ENCODE data around the gene GAA. TPM values are rescaled to one million over a fixed set of nuclear protein-coding genes. Genes with fewer than 3 reads are reported as not detected.

The GAA gene
- total RNA-seq, 1 donor from 2014 or later, result 17.9 TPM

DNA sequence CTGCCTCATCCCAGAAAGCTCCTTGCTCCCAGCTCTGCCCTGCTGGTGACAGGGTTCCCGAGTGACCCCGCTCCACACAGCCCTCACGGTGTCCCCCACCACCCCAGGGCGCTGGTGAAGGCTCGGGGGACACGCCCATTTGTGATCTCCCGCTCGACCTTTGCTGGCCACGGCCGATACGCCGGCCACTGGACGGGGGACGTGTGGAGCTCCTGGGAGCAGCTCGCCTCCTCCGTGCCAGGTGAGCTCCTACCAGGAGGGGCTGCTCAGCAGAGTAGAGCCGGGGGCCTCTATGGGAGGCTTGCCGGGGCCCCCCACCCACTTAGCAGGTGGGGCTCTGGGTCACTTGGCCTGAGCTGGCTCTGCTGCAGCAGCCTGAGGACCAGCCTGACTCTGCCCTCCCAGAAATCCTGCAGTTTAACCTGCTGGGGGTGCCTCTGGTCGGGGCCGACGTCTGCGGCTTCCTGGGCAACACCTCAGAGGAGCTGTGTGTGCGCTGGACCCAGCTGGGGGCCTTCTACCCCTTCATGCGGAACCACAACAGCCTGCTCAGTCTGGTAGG, 11.2 kb downstream of the GAA start:
- H3K9me3 Mint-ChIP-seq, result no peaks in the 10 kb centered on the region
- no peaks in the 10 kb centered on the region for H3K36me3 Mint-ChIP-seq (ENCODE audit: low read depth)
- H3K27me3 Mint-ChIP-seq, result peaks cover 2% of the 10 kb centered on the region
- no peak overlapping the region for H3K4me3 Mint-ChIP-seq
- peaks cover 1% of the 10 kb centered on the region for H3K4me1 Mint-ChIP-seq
- no peak for DNase-seq
- H3K27ac Mint-ChIP-seq, result no peak overlapping the region
- intact Hi-C loops (cut with micrococcal nuclease), result no loop called here

DNA sequence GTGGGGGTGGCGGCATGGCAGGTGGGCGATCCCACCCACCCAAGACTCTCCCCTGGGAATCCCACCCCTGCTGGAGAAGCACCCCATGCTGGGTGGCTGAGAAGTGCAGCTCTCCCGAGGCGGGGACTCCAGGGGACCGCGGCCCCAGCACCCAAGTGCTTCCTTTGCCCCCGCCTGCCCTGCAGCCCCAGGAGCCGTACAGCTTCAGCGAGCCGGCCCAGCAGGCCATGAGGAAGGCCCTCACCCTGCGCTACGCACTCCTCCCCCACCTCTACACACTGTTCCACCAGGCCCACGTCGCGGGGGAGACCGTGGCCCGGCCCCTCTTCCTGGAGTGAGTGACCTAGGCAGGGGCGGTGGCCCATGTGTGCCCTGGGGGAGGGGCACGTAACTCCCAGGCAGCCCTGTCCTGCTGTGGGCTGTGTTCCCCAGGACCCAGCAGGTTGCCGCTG, 11.7 kb downstream of the GAA start:
- intact Hi-C loops (cut with micrococcal nuclease), result no loop called here
- H3K4me1 Mint-ChIP-seq, result peaks cover 1% of the 10 kb centered on the region
- no peaks in the 10 kb centered on the region for H3K9me3 Mint-ChIP-seq
- H3K27me3 Mint-ChIP-seq, result peaks cover 2% of the 10 kb centered on the region
- no peak overlapping the region for H3K4me3 Mint-ChIP-seq
- no peaks in the 10 kb centered on the region for H3K36me3 Mint-ChIP-seq (ENCODE audit: low read depth)
- no peak for DNase-seq
- H3K27ac Mint-ChIP-seq, result no peak overlapping the region

DNA sequence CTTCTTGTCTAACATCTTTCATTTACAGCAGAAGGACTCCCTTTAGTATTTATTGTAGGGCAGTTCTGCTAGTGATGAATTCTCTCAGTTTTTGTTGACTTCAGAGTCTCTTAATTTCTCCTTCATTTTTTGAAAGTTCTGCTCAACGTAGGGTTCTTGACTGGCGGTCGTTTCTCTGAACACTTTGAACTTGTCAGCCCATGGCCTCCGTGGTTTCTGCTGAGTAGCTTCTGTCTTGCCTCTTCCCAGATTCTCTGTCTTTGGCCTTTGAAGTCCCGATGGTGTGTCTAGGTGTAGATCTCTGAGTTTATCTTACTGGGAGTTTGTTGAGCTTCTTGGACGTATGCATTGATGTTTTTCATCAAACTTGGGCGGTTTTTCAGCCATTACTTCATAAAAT, 13.4 kb downstream of the GAA start:
- Mint-ChIP-seq H3K27ac (no peak overlapping the region), H3K4me3 (no peak overlapping the region), H3K4me1 (peaks cover 1% of the 10 kb centered on the region), H3K27me3 (peaks cover 2% of the 10 kb centered on the region), H3K9me3 (no peaks in the 10 kb centered on the region), H3K36me3 (ENCODE audit: low read depth) (no peaks in the 10 kb centered on the region)
- intact Hi-C loops (cut with micrococcal nuclease), result no loop called here
- DNase-seq, result no peak

DNA sequence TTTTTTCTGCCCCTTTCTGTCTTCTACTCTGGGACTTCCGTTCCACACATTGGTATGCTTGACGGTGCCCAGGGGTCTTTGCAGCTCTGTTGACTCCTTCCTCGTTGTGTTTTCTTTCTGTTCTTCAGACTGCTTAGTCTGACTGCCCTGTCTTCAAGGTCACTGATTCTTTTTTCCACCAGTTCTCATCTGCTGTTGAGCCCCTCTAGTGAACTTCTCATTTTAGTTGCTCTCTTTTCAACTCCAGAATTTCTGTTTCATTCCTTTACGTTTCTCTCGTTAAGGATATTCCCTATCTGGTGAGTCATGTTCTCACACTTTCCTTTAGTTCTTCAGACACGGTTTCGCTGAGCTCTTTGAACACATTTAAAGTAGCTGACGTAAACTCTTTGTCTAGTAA, 13.8 kb downstream of the GAA start:
- no peak overlapping the region for H3K4me3 Mint-ChIP-seq
- H3K4me1 Mint-ChIP-seq, result peaks cover 1% of the 10 kb centered on the region
- no peak for DNase-seq
- H3K27me3 Mint-ChIP-seq, result peaks cover 2% of the 10 kb centered on the region
- no peaks in the 10 kb centered on the region for H3K36me3 Mint-ChIP-seq (ENCODE audit: low read depth)
- H3K27ac Mint-ChIP-seq, result no peak overlapping the region
- no peaks in the 10 kb centered on the region for H3K9me3 Mint-ChIP-seq
- intact Hi-C loops (cut with micrococcal nuclease), result no loop called here

DNA sequence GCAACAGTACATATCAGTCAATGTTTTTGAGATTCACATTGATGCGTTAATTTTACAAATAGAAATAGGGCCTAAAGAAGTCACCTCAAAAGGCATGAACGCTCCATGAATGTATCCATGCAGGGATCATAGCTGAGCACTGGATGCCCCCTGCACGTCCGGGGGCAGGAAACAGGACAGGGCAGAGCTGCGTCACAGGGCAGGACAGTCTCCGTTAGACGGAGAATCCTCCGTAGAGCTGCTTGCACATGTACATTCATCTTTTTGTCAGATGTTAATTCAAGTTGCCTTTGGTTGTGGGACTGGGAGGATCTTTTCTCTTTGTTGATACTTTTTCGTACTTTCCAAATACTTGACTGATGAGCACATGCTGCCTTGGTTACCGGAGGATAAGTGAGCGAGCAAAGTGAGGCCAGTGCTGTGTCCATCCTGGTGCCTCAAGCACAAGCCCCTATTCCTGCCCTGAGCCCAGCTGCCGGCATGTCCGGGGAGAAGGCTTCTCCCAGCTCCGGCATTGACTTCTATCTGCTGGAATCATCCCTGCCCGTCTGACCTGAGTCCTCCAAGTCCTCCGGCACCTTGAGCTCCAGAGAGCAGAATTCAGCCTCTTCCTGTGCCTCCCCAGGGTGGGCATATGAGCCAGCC, 15.0 kb downstream of the GAA start:
- no peak overlapping the region for H3K27ac Mint-ChIP-seq
- H3K9me3 Mint-ChIP-seq, result no peaks in the 10 kb centered on the region
- peaks cover 1% of the 10 kb centered on the region for H3K4me1 Mint-ChIP-seq
- no peak for DNase-seq
- H3K36me3 Mint-ChIP-seq (ENCODE audit: low read depth), result no peaks in the 10 kb centered on the region
- no peak overlapping the region for H3K4me3 Mint-ChIP-seq
- intact Hi-C loops (cut with micrococcal nuclease), result no loop called here
- peaks cover 2% of the 10 kb centered on the region for H3K27me3 Mint-ChIP-seq

DNA sequence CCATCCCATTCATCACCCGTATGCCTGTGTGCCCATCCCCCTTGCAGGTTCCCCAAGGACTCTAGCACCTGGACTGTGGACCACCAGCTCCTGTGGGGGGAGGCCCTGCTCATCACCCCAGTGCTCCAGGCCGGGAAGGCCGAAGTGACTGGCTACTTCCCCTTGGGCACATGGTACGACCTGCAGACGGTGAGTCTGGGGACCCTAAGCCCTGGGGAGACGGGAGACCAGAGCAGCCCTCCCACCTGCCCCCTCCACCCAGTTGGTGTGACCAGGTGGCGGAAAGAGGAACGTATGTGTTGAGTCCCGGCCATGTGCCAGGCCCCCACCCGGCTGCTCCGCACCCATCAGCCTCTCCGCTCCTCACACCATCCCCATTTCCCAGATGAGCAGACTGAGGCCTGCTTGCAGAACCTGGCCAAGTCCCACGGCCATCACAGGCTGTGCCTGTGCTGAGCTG, 15.6 kb downstream of the GAA start:
- intact Hi-C loops (cut with micrococcal nuclease), result no loop called here

DNA sequence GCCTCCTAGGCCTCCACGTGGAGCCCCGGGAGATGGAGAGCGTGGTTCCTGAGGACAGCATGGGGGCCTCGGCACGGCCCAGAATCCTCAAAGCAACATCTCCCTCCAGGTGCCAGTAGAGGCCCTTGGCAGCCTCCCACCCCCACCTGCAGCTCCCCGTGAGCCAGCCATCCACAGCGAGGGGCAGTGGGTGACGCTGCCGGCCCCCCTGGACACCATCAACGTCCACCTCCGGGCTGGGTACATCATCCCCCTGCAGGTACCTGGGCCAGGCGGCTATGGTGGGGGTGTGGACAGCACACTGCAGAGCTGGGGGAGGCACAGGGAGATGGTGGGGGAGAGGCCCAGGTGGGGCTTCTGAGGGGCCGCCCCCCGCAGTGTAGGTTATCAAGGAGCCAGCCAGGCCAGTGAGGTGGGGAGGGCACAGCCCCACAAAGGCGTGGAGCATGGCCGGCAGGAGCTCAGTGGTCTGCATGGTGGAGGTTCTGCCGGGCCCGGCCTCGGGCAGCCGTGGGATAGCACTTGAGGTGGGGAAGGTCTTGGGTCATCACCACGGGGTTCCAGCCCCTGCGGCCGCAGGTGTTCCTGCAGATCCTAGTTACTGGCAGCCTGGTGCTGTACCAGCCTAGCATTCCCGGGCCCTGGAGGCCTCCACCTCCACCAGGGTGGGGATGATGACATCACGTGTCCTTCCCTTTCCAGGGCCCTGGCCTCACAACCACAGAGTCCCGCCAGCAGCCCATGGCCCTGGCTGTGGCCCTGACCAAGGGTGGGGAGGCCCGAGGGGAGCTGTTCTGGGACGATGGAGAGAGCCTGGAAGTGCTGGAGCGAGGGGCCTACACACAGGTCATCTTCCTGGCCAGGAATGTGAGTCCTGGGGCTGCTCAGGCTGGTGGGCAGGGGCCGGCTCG, 16.4 kb downstream of the GAA start:
- peaks cover 2% of the 10 kb centered on the region for H3K27me3 Mint-ChIP-seq
- H3K4me1 Mint-ChIP-seq, result peaks cover 1% of the 10 kb centered on the region
- intact Hi-C loops (cut with micrococcal nuclease), result no loop called here
- no peak for DNase-seq
- no peak overlapping the region for H3K27ac Mint-ChIP-seq
- no peak overlapping the region for H3K4me3 Mint-ChIP-seq
- no peaks in the 10 kb centered on the region for H3K9me3 Mint-ChIP-seq
- no peaks in the 10 kb centered on the region for H3K36me3 Mint-ChIP-seq (ENCODE audit: low read depth)

More for the DNA sequence above, 15.6 kb downstream of the GAA start:
- peaks cover 2% of the 10 kb centered on the region for H3K27me3 Mint-ChIP-seq
- no peaks in the 10 kb centered on the region for H3K36me3 Mint-ChIP-seq (ENCODE audit: low read depth)
- H3K4me1 Mint-ChIP-seq, result peaks cover 1% of the 10 kb centered on the region
- no peaks in the 10 kb centered on the region for H3K9me3 Mint-ChIP-seq
- no peak overlapping the region for H3K4me3 Mint-ChIP-seq
- H3K27ac Mint-ChIP-seq, result no peak overlapping the region
- no peak for DNase-seq

DNA sequence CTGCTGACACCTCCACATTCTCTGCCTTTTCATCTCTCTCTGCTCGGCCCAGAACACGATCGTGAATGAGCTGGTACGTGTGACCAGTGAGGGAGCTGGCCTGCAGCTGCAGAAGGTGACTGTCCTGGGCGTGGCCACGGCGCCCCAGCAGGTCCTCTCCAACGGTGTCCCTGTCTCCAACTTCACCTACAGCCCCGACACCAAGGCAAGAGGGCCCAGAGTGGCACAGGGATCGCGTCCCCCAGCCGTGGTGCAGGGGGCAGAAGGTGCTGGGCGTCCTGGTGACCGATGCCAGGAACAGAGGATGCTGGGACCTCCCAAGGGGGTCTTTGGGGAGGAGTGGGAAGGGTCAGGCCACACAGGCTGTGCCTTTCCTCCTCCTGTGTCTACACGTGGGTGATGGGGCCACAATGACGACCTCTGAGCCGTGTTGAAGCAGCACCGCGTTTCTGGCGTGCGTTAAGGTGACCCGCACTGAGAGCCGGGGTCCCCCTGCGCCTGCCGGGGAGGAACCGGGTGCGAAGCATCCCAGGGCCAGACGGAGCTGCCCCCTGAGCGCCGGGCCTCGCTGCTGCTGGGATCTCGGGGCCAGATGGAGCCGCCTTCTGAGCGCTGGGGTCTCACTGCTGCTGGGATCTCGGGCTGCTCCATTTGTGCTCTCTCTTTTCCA, 17.4 kb downstream of the GAA start:
- Mint-ChIP-seq H3K4me1 (peaks cover 1% of the 10 kb centered on the region), H3K36me3 (ENCODE audit: low read depth) (no peaks in the 10 kb centered on the region), H3K27me3 (peaks cover 2% of the 10 kb centered on the region), H3K4me3 (no peak overlapping the region), H3K9me3 (no peaks in the 10 kb centered on the region), H3K27ac (no peak overlapping the region)
- DNase-seq, result no peak
- intact Hi-C loops (cut with micrococcal nuclease), result no loop called here

DNA sequence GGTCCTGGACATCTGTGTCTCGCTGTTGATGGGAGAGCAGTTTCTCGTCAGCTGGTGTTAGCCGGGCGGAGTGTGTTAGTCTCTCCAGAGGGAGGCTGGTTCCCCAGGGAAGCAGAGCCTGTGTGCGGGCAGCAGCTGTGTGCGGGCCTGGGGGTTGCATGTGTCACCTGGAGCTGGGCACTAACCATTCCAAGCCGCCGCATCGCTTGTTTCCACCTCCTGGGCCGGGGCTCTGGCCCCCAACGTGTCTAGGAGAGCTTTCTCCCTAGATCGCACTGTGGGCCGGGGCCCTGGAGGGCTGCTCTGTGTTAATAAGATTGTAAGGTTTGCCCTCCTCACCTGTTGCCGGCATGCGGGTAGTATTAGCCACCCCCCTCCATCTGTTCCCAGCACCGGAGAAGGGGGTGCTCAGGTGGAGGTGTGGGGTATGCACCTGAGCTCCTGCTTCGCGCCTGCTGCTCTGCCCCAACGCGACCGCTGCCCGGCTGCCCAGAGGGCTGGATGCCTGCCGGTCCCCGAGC, 17.9 kb downstream of the GAA start:
- intact Hi-C loops (cut with micrococcal nuclease), result no loop called here
- H3K4me3 Mint-ChIP-seq, result no peak overlapping the region
- no peaks in the 10 kb centered on the region for H3K36me3 Mint-ChIP-seq (ENCODE audit: low read depth)
- H3K4me1 Mint-ChIP-seq, result peaks cover 1% of the 10 kb centered on the region
- H3K27me3 Mint-ChIP-seq, result peaks cover 2% of the 10 kb centered on the region
- no peaks in the 10 kb centered on the region for H3K9me3 Mint-ChIP-seq
- H3K27ac Mint-ChIP-seq, result no peak overlapping the region
- no peak for DNase-seq

DNA sequence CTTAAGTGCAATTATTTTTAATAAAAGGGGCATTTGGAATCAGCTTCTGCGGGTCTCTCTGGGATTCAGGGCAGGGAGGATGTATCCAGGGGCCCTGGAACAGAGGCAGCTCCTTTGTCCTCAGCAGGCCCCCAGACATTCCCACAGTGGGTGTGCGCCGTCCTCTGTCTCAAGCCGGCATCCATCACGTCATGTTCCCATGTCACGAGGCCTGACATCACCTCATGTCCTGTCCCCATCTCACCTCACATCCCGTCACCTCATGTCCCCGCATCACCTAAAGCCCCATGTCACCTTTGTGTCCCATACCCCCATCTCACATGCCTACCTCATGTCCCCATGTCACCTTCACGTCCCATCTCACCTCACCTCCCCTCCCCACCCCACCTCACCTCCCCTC, 18.5 kb downstream of the GAA start:
- intact Hi-C loops (cut with micrococcal nuclease), result no loop called here
- no peaks in the 10 kb centered on the region for H3K36me3 Mint-ChIP-seq (ENCODE audit: low read depth)
- H3K4me3 Mint-ChIP-seq, result no peak overlapping the region
- peaks cover under 1% of the 10 kb centered on the region for H3K4me1 Mint-ChIP-seq
- no peaks in the 10 kb centered on the region for H3K9me3 Mint-ChIP-seq
- peaks cover under 1% of the 10 kb centered on the region for H3K27me3 Mint-ChIP-seq
- no peak for DNase-seq
- no peak overlapping the region for H3K27ac Mint-ChIP-seq

DNA sequence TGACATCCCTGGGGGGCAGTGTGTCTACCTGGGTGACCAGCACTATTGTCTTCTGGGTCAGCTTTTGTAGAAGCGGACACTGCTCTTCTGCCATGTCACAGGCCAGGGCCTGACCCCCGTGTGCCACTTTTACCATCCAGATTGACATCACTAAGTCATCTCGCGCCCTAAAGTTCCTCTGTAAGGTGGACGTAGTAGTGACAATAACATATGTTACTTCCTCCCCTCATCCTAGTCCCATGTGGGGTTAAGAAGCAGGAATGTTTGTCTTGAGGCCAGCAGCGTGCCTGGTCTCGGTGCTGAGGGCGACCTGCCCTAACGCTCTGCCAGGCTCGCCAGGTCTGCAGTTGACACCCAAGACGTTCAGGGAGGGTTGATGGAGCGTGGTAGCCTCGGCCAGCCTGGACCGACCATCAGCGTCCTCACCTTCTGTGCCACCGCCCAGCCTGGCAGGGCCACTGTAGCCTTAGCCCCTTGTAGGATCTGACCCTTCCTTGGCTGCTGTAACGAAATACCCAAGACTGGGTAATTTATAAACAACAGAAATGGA, 20.7 kb downstream of the GAA start:
- intact Hi-C loops (cut with micrococcal nuclease), result no loop called here

DNA sequence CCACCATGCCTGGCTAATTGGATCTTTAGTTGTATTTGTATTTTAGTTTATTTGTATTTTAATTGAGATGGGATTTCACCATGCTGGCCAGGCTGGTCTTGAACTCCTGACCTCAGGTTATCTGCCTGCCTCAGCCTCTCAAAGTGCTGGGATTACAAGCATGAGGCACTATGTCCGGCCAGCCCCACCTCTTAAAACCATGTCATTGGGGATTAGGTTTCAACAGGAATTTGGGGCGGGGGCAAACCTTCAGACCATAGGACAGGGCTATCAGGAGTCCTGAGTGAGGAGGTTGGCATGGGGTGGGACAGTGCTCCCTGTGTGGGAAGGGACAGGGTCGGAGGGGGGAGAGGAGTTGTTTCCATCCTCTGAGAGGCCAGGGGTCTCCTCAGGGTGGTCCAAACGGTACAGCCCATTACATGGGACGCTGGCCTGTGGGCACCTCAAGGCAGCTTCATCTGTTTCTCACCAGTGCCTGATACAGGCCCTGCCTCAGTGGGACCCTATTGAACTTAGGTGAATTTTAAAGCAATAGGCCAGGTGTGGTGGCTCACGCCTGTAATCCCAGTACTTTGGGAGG, 21.6 kb downstream of the GAA start:
- Mint-ChIP-seq H3K27me3 (peaks cover 13% of the 10 kb centered on the region), H3K27ac (no peak overlapping the region), H3K36me3 (ENCODE audit: low read depth) (no peaks in the 10 kb centered on the region), H3K4me3 (no peak overlapping the region), H3K9me3 (no peaks in the 10 kb centered on the region), H3K4me1 (no peaks in the 10 kb centered on the region)
- intact Hi-C loops (cut with micrococcal nuclease), result no loop called here
- no peak for DNase-seq

More for the DNA sequence above, 20.7 kb downstream of the GAA start:
- DNase-seq, result no peak
- Mint-ChIP-seq H3K27me3 (peaks cover 8% of the 10 kb centered on the region), H3K4me3 (no peak overlapping the region), H3K4me1 (no peaks in the 10 kb centered on the region), H3K27ac (no peak overlapping the region), H3K9me3 (no peaks in the 10 kb centered on the region), H3K36me3 (ENCODE audit: low read depth) (no peaks in the 10 kb centered on the region)

DNA sequence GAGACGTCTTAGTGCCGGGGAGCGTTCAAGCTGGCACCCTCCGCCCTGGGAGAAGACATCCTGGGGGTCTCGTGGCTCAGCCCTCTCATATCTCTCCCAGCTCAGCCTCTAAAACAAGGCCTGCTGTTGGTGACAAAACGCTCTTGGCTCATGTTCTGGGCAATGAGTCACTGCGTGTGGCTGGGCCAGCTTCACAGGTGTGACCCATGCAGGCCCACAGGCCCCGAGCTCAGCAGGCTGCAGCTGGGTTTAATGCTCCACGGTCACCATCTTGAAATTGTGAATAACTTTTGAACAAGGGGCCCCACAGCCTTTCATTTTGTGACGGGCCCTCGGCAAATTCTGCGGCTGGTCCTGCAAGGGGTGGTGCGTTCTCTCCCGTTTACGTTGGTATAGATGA, 22.4 kb downstream of the GAA start:
- H3K4me3 Mint-ChIP-seq, result no peak overlapping the region
- H3K4me1 Mint-ChIP-seq, result no peaks in the 10 kb centered on the region
- DNase-seq, result no peak
- intact Hi-C loops (cut with micrococcal nuclease), result no loop called here
- H3K27me3 Mint-ChIP-seq, result peaks cover 20% of the 10 kb centered on the region
- no peaks in the 10 kb centered on the region for H3K36me3 Mint-ChIP-seq (ENCODE audit: low read depth)
- H3K27ac Mint-ChIP-seq, result no peak overlapping the region
- H3K9me3 Mint-ChIP-seq, result no peaks in the 10 kb centered on the region

Data from activated CD4-positive, alpha-beta T cell treated with anti-CD3 and anti-CD28 coated beads, Interleukin-2, amount 10 ng/mL, durations not matched to agents 24 days and 14 days (primary cell).